Spleen (tissue), 7 donors: ENCODE data around the gene ADGRG1.

ENCODE experiments used
- POLR2A ChIP-seq, 3 donors: fragments of 450-650 bp; IDR thresholded peaks; one replicate each; pipeline ENCODE4 v1.5.1; 2017; ENCODE audit warnings: antibody characterized with exemption in 3 of 3, mild to moderate bottlenecking in 1 of 3
- POLR2AphosphoS5 ChIP-seq, 3 donors: sonication (generic); formaldehyde crosslinking; IDR thresholded peaks; one replicate each; pipeline ENCODE4 v1.5.1; 2017; ENCODE audit warnings: antibody characterized with exemption in 3 of 3
- TF ChIP-seq, protein P1 (sequence below), 11 experiments: fragments of 200-600 bp in 7 of 11; fragments of 450-650 bp in 4 of 11; sonication (generic) in 4 of 11; IDR thresholded peaks in 8 of 11; conservative IDR thresholded peaks in 3 of 11; 1 replicate in 7 of 11; 2 replicates in 4 of 11; pipeline versions ENCODE4 v1.4.0 to v1.8.0; 2016 to 2021; ENCODE audit warnings: antibody characterized with exemption in 11 of 11, inconsistent platforms in 4 of 11, mild to moderate bottlenecking in 1 of 11
- donor health status: DM: no; HTN: no; CAD: no; lungs with moderate emphysema.
- donor health status: DM: no; HTN: no; CAD: no.
- donor health status: DM: no; HTN: no; CAD: no.

DNA sequence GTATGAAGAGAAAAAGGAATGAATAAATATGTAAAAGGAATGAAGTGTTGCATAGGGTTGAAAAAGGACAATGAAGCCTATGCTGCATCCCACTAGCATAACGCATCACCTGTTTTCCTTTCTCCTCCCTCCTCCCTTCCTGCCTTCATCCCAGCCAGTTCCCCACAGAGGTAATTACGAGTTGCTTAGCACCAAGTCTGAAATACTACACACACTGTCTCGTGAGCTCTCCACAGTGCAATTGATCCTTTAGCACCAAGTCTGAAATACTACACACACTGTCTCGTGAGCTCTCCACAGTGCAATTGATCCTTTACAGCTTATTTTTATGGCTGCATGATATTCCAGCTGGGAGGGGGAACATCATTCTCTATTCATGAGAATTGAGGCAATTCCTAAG, 65.1 kb downstream of the ADGRG1 start:
- TF ChIP-seq POLR2AphosphoS5 (IDR thresholded peaks at IDR 0.05): no peak
- TF ChIP-seq POLR2A (IDR thresholded peaks at IDR 0.05): no peak
- TF ChIP-seq, protein P1, sequence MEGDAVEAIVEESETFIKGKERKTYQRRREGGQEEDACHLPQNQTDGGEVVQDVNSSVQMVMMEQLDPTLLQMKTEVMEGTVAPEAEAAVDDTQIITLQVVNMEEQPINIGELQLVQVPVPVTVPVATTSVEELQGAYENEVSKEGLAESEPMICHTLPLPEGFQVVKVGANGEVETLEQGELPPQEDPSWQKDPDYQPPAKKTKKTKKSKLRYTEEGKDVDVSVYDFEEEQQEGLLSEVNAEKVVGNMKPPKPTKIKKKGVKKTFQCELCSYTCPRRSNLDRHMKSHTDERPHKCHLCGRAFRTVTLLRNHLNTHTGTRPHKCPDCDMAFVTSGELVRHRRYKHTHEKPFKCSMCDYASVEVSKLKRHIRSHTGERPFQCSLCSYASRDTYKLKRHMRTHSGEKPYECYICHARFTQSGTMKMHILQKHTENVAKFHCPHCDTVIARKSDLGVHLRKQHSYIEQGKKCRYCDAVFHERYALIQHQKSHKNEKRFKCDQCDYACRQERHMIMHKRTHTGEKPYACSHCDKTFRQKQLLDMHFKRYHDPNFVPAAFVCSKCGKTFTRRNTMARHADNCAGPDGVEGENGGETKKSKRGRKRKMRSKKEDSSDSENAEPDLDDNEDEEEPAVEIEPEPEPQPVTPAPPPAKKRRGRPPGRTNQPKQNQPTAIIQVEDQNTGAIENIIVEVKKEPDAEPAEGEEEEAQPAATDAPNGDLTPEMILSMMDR (IDR thresholded peaks at IDR 0.05 in 8 of 11, conservative IDR thresholded peaks at IDR 0.05 in 3 of 11): no peak
